ENCODE data around the gene PRKACB. TPM values are rescaled to one million over a fixed set of nuclear protein-coding genes. Genes with fewer than 3 reads are reported as not detected.

PRKACB gene
- total and polyA plus RNA-seq, 2 of the 8 experiments (the other 6 are each of a cell fraction or from before 2014, with no cell fraction given) = 7.8 to 31.0 TPM

GRCh38 chr1:84143796-84144565 lies at the start of gene PRKACB (continued):
- TF ChIP-seq RBBP5 (IDR thresholded peaks at IDR 0.05; ENCODE audit: borderline replicate concordance, low read depth, low read length) (no peak), SRF (IDR thresholded peaks at IDR 0.05; ENCODE audit: low read depth, low read length) (no peak)

Data from H1 (cell line).